Sigmoid colon (tissue), 4 donors: ENCODE data around the gene F2.

Experiments
- CTCF ChIP-seq, 4 experiments: fragments of 450-650 bp in 3 of 4; fragments of 200-600 bp in 1 of 4; IDR thresholded peaks; one replicate each; pipeline ENCODE4 v1.5.1; 2016 to 2019; ENCODE audit warnings: antibody characterized with exemption in 4 of 4, mild to moderate bottlenecking in 3 of 4, moderate library complexity in 2 of 4
- EP300 ChIP-seq, 4 donors: sonication (generic); formaldehyde crosslinking; IDR thresholded peaks; one replicate each; pipeline ENCODE4 v1.6.1; 2017; ENCODE audit warnings: antibody characterized with exemption in 4 of 4
- POLR2A ChIP-seq, 2 donors: fragments of 450-650 bp; IDR thresholded peaks; one replicate each; pipeline ENCODE4 v1.6.1; 2016; ENCODE audit warnings: antibody characterized with exemption in 2 of 2, mild to moderate bottlenecking in 2 of 2, moderate library complexity in 2 of 2
- POLR2AphosphoS5 ChIP-seq, 4 donors: sonication (generic); formaldehyde crosslinking; IDR thresholded peaks; one replicate each; pipeline ENCODE4 v1.6.1; 2017; ENCODE audit warnings: antibody characterized with exemption in 4 of 4

- no peak for TF ChIP-seq CTCF (IDR thresholded peaks at IDR 0.05)
- TF ChIP-seq EP300 (IDR thresholded peaks at IDR 0.05): no peak
- peak; percentile 70 to 87 for TF ChIP-seq POLR2A (IDR thresholded peaks at IDR 0.05)
- TF ChIP-seq POLR2AphosphoS5 (IDR thresholded peaks at IDR 0.05): peak; percentile 67 to 92 (median 88)
Observed at GRCh38 chr11:46700241-46701077, 18.6 kb upstream of the F2 start, which contains the start of the genes ARHGAP1 and ZNF408.
